HS-5 (cell line): ENCODE measurements around the gene RNF32.
"Not testable (repeated sequence)": the region's sequence is repeated elsewhere in the genome, so short reads cannot be mapped to it uniquely, and the experiment has no call there.

Experiments used
- DNase-seq: peaks from one replicate; pipeline ENCODE4 v3.0.0-alpha.2; 2012; ENCODE audit warnings: low read depth

The RNF32 gene

DNA sequence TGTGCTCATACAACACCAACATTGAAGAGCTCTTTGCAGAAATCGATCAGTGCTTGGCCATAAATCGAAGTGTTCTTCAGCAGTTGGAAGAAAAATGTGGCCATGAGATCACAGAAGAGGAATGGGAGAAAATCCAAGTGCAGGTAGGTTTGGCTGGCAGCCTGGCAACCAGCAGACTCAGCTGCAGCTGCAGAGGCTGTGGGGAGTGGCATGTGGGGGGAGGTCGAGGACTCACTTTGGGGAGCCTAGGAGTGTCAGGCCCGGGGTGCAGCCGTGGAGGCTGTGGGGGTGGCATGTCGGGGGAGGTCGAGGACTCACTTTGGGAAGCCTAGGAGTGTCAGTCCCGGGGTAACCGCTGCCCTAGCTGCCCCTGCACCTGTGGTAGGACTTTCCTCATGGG is 35.1 kb downstream of the RNF32 start:
- no peak for DNase-seq

DNA sequence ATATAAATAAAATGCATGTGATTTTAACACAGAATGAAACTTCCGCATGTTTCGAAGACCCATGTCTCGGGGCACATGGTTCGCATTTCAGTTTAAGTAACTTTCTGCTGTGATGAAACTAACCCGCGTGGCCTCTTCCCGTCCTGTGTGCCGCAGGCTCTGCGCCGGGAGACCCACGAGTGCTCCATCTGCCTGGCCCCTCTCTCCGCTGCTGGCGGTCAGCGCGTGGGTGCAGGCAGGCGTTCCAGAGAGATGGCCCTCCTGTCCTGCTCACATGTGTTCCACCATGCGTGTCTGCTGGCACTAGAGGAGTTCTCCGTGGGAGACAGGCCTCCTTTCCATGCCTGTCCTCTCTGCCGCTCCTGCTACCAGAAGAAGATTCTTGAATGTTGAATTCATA is 35.7 kb downstream of the RNF32 start:
- DNase-seq = no peak

DNA sequence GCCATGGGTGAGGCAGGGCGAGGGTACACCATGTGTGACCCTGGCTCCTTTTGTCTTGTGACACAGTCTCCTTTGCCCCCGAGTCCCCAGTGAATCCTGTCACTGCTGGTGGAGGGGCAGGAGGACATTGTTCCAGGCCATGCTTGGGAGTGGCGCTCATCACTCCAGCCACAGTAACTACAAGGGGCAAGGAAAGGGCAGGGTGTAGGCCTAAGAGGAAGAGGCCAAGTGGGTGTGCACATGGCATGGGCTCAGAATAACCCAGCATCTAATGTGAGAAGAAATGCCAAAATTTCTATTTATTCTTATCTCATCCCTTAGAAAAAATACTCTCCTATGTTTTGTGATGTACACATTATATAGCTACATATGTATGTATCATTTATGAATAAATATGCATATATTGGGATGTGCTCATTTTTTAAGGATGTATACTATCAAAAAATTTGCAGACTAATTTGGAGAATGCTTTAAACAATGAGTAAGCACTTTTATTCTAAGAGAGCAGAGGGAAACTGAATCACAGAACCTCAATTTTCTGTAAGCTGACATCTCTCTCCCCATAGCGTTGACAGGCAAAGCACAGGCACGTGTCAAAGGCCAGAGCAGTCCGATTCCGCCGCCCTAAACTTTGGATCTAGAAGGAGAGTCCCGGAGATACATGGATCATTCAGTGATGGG is 36.9 kb downstream of the RNF32 start:
- DNase-seq = no peak

DNA sequence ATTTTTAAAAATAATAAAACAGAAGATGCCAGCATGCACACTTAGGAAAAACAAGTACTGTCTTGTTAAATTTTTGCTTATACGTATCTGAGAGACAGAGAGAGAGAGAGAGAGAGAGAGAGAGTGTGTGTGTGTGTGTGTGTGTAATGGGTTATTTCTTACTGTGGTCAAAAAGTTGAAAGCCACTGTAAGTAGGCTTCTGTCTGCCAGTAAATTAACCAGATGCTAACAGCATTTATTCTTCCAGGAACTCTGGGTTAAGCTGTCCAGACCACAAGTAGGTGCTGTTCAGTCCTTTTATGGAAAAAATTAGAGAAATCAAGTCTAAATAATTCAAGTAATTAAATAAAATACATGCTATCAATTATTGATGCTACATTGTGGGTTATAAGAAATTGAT is 39.7 kb downstream of the RNF32 start:
- no peak for DNase-seq

DNA sequence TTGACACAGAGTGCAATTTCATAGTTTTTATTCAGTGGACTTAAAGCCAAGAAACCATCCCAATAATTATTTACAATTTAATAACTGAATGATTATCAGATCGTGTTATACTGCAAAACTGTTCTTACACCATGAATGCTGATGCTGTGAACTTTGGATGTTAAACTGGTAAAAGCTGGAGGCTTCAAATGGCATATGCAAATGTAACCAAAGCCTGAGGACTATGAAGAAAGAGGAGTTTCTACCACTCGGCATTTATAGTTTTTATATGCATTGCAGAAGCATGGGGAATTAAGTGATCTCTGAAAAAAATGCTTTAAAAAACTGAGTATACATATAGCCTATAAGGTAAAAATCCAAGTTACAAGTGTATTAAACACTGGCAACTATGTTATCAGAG is 42.4 kb downstream of the RNF32 start:
- no peak for DNase-seq

DNA sequence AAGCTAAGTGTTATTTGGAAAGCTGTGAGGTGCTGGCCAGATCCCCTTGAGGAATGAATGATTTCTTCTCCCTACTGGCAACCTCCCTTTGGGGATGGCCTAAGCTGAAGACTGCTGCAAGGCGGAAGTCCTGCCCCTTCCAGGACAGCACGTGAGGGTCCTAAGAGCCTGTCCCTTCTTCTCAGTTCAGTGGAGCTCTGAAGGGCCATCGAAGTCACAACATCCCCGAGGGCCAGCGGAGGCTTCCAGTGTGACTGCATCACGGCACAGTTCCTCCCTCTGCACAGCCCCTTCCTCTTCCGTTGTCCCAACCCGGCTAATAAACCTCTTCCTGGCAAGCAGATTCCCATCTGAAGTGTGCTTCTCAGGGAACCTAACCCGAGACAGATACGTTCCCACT is 43.7 kb downstream of the RNF32 start:
- no peak for DNase-seq

DNA sequence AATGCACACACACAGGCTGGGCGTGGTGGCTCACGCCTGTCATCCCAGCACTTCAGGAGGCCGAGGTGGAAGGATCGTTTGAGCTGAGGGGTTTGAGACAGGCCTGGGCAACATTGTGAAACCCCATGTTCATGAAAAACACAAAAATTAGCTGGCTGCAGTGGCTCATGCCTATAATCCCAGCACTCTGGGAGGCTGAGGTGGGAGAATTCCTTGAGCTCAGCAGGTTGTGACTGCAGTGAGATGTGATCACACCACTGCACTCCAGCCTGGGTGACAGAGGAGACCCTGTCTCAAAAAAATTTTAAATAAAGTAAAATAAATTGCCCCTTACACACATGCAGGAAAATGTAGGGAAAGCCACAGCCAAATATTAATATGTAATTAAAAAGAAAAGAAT is 44.1 kb downstream of the RNF32 start:
- DNase-seq = no peak

DNA sequence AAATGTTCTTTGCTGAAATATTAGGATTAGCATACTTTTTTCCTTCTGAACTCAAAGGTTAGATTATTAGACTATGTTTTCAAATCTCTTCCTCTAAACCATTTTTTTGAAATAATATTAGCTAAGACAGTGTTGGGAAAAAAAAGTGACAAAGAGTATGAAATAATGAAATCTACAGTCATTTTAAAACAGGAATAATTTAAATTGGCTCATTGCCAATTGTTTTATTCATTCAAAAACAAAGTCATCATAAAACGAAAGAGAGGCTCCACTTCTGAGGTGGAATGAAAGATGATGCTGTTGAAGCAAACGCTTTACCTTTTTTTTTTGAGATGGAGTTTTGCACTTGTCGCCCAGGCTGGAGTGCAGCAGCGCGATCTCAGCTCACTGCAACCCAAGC is 51.2 kb downstream of the RNF32 start:
- no peak for DNase-seq

DNA sequence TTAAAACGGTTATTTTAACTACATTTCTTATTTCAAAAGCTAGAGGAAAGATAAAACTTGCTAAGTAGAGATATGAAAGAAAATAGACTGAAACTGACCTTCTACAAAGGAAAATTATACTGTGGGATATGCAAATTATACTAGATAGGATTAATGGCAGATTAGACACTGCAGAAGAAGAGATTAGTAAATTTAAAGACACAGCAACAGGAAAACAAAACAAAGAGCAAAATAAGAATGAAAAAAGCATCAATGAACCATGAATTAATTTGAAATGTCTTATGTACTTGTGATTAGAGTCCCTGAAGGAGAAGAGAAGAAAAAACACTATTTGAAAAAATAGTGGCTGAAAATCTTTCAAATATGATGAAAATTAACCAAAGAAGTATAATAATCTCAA is 52.3 kb downstream of the RNF32 start:
- DNase-seq = no peak

DNA sequence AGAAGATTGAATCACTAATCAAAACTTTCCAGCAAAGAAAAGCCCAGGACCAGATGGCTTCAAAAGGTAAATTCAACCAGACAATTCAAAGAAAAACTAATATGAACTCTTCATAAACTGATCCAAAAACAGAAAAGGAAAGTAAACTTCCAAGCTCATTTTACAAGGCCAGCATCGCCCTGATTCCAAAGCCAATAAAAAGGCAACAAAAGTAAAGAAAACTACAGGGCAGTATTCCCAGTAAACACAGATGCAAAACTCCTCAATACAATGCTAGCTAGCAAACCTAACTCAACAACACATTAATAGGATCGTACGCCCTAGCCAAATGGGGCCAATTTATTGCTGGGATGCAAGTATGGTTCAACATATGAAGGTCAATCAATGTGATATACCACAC is 53.1 kb downstream of the RNF32 start:
- DNase-seq = no peak

DNA sequence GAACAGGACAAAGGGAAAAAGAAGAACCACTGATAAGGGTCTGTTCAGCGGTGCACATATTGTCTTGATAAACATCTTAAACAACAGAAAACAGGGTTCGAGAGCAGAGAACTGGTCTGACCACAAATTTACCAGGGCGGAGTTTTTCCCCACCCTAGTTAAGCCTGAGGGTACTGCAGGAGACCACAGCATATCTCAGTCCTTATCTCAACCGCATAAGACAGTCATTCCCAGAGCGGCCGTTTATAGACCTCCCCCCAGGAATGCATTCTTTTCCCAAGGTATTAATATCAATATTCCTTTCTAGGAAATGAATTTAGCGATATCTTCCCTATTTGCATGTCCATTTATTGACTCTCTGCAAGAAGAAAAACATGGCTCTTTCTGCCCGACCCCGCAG is 56.7 kb downstream of the RNF32 start:
- not testable (repeated sequence) for DNase-seq

DNA sequence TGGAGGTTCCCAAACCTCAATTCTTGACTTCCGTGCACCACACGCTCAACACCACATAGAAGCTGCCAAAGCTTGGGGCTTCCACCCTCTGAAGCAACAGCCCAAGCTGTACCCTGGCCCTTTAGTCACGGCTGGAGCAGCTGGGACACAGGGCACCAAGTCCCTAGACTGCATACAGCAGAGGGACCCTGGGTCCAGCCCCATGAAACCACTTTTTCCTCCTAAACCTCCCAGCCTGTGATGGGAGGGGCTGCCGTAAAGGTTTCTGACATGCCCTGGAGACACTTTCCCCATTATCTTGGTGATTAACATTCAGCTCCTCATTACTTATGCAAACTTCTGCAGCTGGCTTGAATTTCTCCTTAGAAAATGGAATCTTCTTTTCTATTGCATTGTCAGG is 57.9 kb downstream of the RNF32 start:
- DNase-seq = not testable (repeated sequence)

DNA sequence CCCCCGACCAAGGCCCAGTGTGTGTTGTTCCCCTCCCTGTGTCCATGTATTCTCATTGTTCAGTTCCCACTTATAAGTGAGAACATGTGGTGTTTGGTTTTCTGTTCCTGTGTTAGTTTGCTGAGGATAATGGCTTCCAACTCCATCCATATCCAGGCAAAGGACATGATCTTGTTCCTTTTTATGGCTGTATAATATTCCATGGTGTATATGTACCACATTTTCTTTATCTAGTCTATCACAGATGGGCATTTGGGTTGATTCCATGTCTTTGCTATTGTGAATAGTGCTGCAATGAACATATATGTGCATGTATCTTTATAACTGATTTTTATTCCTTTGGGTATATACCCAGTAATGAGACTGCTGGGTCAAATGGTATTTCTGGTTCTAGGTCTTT is 61.2 kb downstream of the RNF32 start:
- not testable (repeated sequence) for DNase-seq

DNA sequence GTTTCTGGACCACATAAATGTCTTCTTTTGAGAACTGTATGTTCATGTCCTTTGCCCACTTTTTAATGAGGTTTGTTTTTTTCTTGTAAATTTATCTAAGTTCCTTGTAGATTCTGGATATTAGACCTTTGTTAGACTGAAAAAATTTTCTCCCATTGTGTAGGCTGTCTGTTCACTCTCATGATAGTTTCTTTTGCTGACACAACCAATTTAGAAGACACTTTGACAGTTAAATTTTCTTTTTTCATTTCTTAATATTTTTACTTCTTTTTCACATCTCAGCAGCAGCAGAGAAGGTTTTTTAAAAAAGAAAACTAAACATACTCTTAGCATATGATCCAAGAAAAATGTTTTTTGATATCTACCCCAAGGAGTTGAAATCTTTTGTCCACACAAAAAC is 61.8 kb downstream of the RNF32 start:
- DNase-seq = no peak

DNA sequence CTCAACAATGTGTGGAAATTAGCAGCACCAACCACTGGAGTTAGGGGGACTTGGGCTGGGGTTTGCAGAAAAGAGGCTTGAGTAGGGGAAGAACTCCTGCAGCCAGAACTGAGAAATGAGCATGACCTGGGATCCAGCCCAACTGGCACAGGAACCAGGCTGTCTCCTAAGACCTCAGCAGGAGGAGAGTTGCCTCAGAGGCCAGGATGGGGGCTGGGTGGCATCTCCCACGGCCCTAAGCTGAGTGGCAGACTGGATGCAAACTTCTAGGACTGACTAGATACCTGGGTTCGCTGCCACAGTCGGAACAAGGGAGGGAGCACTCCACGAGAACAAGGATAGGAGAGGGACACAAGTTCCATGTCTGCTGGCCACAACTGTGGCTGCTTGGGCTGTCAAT is 62.6 kb downstream of the RNF32 start:
- no peak for DNase-seq

DNA sequence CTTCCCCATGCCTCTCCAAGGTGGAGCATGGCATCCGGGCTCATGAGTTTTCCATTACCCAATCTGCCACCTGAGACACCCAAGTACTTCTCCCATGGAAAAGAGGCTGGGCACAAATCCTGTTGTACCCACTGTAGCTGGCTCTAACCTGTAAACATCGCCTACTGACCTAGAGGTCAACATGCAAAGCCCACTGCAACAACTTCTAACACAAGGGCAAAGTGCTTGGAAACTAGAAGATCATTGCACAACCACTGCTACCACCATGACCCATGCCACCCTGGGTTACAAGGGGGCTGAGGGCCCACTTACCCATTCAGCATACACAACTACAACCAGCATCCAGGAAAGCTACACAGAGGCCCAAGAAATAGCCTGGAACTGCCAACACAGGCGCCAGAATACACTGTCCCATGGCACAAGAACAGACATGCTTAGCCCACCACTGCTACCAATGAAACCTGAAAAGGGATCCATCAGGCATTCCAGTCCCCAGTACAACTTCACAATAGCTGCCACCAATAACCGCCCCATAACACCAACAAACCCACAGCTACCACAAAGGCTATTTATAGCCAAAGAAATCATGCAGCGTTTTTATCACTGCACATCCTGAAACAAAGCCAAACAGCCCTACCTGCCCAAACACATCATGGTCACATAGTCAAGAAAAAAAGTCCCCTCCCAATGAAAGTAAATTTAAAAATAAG is 63.4 kb downstream of the RNF32 start:
- DNase-seq = no peak

DNA sequence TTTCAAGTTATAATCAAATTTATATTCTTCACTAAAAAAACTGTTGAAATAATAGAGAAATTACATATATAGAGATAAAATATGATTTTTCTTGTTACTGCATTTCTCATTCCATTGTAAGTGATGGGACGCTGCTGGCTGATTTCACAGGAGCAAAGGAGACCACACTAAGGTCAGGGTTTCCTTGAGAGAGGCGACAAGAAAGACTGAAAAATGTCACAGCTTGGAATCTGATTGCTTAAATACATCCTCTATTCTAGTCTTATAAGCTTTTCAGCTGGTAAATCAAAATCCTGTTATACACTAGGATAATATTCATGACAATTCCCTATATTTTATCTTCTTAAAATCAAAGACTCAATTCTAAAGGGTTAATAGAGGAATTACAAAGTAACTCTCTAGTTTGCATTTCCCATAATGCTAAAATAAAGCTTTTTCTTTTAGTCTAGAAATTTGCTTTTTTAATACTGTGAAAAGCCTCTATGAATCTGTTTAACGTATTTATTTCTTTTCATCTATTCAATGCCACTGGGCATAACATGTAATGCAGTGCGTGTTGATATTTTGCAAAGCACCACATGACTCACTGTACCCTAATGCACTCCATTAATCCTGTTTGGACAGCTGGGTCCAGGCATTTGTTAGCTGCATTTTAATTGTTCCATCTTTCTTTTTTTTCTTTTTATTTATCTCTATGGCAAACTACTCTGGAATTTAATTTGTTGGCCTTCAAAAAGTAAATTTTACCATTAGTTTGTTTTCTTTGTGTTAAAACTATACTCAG is 81.7 kb downstream of the RNF32 start:
- DNase-seq = no peak

DNA sequence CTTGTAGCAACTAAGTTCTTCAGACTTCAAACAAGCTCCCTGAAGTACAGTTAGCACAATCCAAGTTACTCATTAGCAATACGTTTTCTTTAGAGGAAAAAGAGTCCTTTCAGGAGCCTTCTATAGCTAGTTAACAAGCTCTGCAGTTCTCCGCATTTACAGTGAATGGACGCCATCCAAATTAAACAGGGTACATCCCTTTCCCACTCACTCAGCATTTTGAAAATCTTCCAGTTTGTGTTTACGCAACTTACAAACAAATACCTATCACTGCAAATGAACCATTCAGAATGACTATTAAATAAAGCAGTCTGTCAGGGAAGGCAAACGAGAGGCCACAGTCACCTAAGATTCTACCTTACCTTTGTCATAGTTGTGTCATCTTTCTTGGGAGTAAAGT is 84.5 kb downstream of the RNF32 start:
- no peak for DNase-seq

DNA sequence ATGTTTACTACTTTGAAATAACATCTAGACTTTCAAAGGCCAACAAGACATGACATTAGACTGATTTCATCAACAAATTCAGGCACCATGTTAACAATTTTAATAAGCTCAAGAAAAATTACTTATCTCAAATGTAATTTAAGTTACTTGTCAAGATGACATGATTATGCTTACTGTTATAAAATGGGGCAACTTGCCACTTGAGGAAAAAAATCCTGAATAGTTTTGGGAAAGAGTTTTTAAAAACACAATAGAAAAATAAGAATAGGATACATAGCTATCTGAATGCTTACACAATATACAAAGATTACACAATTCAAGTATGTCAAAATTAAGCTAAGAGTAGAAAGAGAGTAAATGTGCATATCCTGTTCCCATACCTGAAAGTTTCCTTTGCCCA is 85.4 kb downstream of the RNF32 start:
- no peak for DNase-seq
